Skeletal muscle tissue (tissue), 5 donors: ENCODE measurements around the gene ADAMTS17. TPM values are rescaled to one million over a fixed set of nuclear protein-coding genes. Genes with fewer than 3 reads are reported as not detected.
"Not testable (repeated sequence)": the region's sequence is repeated elsewhere in the genome, so short reads cannot be mapped to it uniquely, and the experiment has no call there.

Experiments
- H3K27ac ChIP-seq: one replicate; pipeline ENCODE4 v1.7.0; 2013; ENCODE audit warnings: mild to moderate bottlenecking, low read depth, low read length, inconsistent platforms
- H3K27me3 ChIP-seq, 3 donors: one replicate each; pipeline ENCODE4 v1.7.0; 2013; ENCODE audit warnings: low read length in 3 of 3; ENCODE audit not compliant: control insufficient read depth in 3 of 3, insufficient read depth in 3 of 3
- H3K36me3 ChIP-seq, 3 donors: one replicate each; pipeline ENCODE4 v1.7.0; 2013; ENCODE audit warnings: low read length in 3 of 3; ENCODE audit not compliant: control insufficient read depth in 3 of 3, insufficient read depth in 3 of 3
- H3K4me1 ChIP-seq, 3 donors: one replicate each; pipeline ENCODE4 v1.7.0; 2013; ENCODE audit warnings: low read length in 3 of 3, mild to moderate bottlenecking in 3 of 3; ENCODE audit not compliant: control insufficient read depth in 3 of 3, insufficient read depth in 3 of 3
- H3K4me3 ChIP-seq, 3 donors: one replicate each; pipeline ENCODE4 v1.7.0; 2013; ENCODE audit warnings: low read length in 3 of 3
- H3K9ac ChIP-seq, 3 donors: one replicate each; pipeline ENCODE4 v1.7.0; 2013; ENCODE audit warnings: low read length in 3 of 3, mild to moderate bottlenecking in 3 of 3, moderate library complexity in 2 of 3, low read depth in 1 of 3
- H3K9me3 ChIP-seq, 3 donors: one replicate each; pipeline ENCODE4 v1.7.0; 2013; ENCODE audit warnings: low read length in 3 of 3; ENCODE audit not compliant: control insufficient read depth in 3 of 3
- small RNA-seq: library from RNA; depleted of rRNA; stranded (forward); fragments of <200 nt; gene quantifications from one replicate; pipeline ENCODE3, GENCODE V24; 2014
- total RNA-seq: library from RNA; depleted of rRNA; stranded (reverse); fragments of >200 nt; gene quantifications from one replicate; pipeline ENCODE4 v1.2.3, GENCODE V29; 2014
- donor health status: Osteomylitis.

ADAMTS17 gene
- total RNA-seq, 1 donor from 2014 or later: 5.7 TPM

DNA sequence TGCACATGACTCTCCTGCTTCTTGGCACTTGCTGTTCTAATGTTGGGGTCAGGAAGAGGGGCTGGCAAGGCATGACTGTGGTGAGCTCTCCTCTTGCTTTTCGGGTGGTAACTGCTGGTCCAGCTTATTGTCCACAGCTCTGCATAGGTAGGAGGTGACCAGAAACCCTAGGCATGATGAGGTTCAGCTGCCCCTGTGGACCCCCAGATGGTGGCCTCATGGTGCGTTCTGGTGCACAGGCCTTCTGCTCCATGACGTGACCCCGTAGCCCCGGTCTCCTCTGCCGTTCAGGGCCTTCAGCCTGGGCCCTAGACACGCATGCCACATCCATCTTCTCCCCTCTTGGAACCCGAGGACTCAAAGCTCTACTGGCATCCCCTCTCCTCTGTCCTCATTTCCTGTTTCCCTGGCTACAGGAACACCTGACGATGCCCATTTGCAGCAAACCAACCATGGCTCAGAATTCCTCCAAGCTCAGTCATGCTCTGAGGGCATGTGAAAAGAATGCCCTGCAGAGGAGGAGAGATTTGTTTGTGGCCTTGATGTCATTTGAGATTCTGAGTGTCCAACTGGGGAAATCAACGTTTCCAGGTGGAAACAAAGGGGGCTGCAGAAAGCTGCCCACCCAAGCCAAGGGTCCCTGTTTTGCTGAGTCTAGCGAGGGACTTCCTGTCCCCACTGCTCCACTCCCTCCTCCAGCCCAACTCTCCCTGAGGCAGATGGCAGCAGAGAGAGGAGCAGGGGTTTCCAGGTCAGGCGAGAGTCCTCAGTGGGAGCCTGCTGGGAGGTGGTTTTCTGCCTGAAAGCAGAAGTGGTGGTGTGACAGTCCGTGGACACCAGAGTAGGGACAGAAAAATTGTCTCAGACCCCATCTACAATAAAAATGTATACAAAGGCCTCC, 409.8 kb downstream of the ADAMTS17 start:
- Histone ChIP-seq H3K4me1 (peaks cover 4 to 12% (median 5%) of the 10 kb centered on the region in 3 donors), H3K4me3 (no peak overlapping the region), H3K27ac (no peak overlapping the region), H3K9ac (no peak overlapping the region), H3K27me3 (peaks cover 0 to 4% (median 0%) of the 10 kb centered on the region in 3 donors), H3K9me3 (peaks cover 0 to 2% (median 0%) of the 10 kb centered on the region in 3 donors), H3K36me3 (no peaks in the 10 kb centered on the region)

GRCh38 chr15:99930696-99931095, 411.1 kb downstream of the ADAMTS17 start:
- H3K4me3 ChIP-seq: no peak overlapping the region
- H3K9ac ChIP-seq: no peak overlapping the region
- no peak overlapping the region for H3K27ac ChIP-seq
- H3K27me3 ChIP-seq: peaks cover 0 to 4% (median 0%) of the 10 kb centered on the region in 3 donors
- peaks cover 7 to 12% (median 9%) of the 10 kb centered on the region in 3 donors for H3K4me1 ChIP-seq
- peaks cover 0 to 2% (median 0%) of the 10 kb centered on the region in 3 donors for H3K9me3 ChIP-seq
- H3K36me3 ChIP-seq: no peaks in the 10 kb centered on the region

DNA sequence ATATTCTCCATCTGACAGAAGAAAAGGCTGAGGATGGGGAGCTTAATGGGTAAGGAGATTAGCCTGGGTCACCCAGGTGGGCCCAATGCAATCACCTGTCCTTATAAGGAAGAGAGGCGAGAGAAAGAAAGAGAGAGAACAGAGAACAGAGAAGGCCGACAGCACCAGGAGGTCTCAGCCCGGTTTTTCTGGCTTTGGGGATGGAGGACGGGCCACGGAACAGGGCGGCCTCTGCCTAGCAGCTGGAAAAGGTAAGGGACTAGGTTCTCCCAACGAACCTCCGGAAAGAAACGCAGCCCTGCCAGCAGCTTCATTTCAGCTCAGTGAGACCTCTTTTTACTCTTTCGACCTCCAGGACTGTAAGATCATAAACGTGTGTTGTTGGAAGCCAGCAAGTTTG, 412.5 kb downstream of the ADAMTS17 start:
- Histone ChIP-seq H3K4me3 (no peak overlapping the region), H3K36me3 (no peaks in the 10 kb centered on the region), H3K9ac (peak overlapping the region in 1 of 3 donors; percentile 85), H3K27ac (no peak overlapping the region), H3K4me1 (peaks cover 7 to 12% (median 10%) of the 10 kb centered on the region in 3 donors), H3K9me3 (no peaks in the 10 kb centered on the region), H3K27me3 (peaks cover 0 to 4% (median 0%) of the 10 kb centered on the region in 3 donors)

GRCh38 chr15:99928429-99928981, 413.3 kb downstream of the ADAMTS17 start:
- Histone ChIP-seq H3K27ac (peak overlapping the region; percentile 52), H3K9ac (peak overlapping the region; percentile 53 to 85 (median 72)), H3K27me3 (peaks cover 0 to 4% (median 0%) of the 10 kb centered on the region in 3 donors)

GRCh38 chr15:99926532-99926931, 415.2 kb downstream of the ADAMTS17 start:
- not testable (repeated sequence) for H3K4me3 ChIP-seq, H3K9ac ChIP-seq
- peaks cover 7 to 12% (median 10%) of the 10 kb centered on the region in 3 donors for H3K4me1 ChIP-seq

More at GRCh38 chr15:99928429-99928981, 413.3 kb downstream of the ADAMTS17 start:
- H3K4me1 ChIP-seq: peaks cover 7 to 12% (median 10%) of the 10 kb centered on the region in 3 donors
- peak overlapping the region; percentile 58 to 93 (median 77) for H3K4me3 ChIP-seq
- no peaks in the 10 kb centered on the region for H3K9me3 ChIP-seq
- no peaks in the 10 kb centered on the region for H3K36me3 ChIP-seq

GRCh38 chr15:99925661-99926461, 415.9 kb downstream of the ADAMTS17 start:
- H3K27ac ChIP-seq: no peak overlapping the region

More at GRCh38 chr15:99926532-99926931, 415.2 kb downstream of the ADAMTS17 start:
- H3K27ac ChIP-seq, H3K27me3 ChIP-seq, H3K36me3 ChIP-seq, H3K9me3 ChIP-seq: not testable (repeated sequence)

GRCh38 chr15:99923711-99924110, 418.1 kb downstream of the ADAMTS17 start:
- H3K9ac ChIP-seq: no peak overlapping the region
- peaks cover 3 to 9% (median 7%) of the 10 kb centered on the region in 3 donors for H3K4me1 ChIP-seq
- peaks cover 0 to 2% (median 0%) of the 10 kb centered on the region in 3 donors for H3K9me3 ChIP-seq
- no peak overlapping the region for H3K4me3 ChIP-seq
- H3K27ac ChIP-seq: no peak overlapping the region
- no peaks in the 10 kb centered on the region for H3K27me3 ChIP-seq
- H3K36me3 ChIP-seq: no peaks in the 10 kb centered on the region

More at GRCh38 chr15:99925661-99926461, 415.9 kb downstream of the ADAMTS17 start:
- Histone ChIP-seq H3K9me3 (no peaks in the 10 kb centered on the region), H3K4me1 (peaks cover 7 to 12% (median 10%) of the 10 kb centered on the region in 3 donors), H3K27me3 (no peaks in the 10 kb centered on the region), H3K9ac (peak overlapping the region in 1 of 3 donors; percentile 16), H3K36me3 (no peaks in the 10 kb centered on the region), H3K4me3 (peak overlapping the region; percentile 69 to 72 (median 69))

Small RNA genes within 50 kb of the gene (small RNA-seq; reads per million reads assigned to genes)
- gene RNA5SP402: not detected

Other genes starting within 250 kb of the ADAMTS17 start
- 0.52 TPM for gene CERS3, start 187.0 kb upstream of the ADAMTS17 start, total RNA-seq